GM21390 (cell line): ENCODE measurements around the gene PPP2R2C.

Experiments used
- ATAC-seq: cut with Tn5 transposase; IDR thresholded peaks from one replicate; pipeline ENCODE4 v1.9.1; 2021; ENCODE audit not compliant: unreplicated experiment

PPP2R2C gene

DNA sequence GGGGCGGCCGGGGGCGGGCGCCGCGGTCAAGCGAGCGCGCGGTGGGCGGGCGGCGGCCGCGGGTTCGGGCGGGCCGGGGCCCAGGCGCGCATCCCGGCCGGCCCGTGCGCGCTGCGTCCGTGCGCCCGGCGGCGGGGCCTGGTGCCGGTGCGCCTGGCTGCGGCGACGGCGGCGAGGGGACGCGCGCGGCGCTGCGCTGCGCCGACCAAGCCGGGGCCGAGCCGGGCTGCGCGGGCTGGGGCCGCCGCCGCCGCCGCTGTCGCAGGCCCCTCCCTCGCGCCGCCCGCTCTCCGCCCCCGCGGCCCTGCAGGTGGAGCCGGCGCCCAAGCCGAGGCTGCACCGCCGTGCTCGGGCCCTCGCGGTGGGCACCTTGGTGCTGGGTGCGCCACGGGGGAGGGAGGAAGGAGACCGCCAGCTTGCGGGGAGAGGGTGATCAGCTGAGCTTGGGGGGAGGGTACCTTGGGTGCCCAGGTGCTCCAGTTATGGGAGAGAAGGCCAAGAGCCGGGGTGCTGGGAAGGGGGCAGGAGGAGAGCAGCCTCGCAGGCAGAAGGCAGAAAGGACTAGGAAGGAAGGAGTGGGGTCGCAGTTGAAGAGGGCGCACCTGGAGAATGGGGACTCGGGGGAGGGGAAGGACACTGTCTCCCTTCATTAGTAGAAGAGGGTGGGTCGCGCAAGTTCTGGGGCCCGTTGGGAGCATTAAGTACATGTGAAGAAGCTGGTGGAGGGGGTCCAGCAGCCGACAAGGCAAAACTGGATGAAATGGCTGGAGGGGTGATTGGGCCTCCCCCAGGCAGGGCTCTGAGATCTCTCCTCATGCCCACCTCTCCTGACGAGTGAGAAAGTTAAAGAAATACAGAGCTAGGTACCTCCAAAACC is at the start of gene PPP2R2C:
Gene PPP2R2C, minus strand, starts transcription at position 228 of the 877 bp plus-strand sequence. CDS start 385 bp downstream, outside the sequence.
- no peak for ATAC-seq

DNA sequence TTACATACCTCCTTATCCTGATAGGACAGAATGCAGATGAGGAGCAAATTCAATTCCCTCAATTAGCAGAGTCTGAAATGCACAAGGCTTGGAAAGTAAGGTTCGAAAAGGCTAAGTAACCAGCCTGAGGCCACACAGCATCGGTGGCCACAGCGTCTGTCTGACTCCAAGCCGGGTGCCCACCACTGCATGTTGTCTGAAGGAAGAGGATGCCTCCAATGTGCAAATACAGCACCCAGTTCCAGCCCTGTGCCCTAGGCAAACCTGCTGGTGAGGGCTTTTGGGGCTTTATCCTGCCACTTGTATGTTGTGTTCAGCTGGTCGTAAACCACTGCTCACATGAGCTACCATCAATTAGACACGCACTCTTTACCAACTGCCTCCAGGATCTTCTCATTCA is 48.6 kb upstream of the PPP2R2C start:
- no peak for ATAC-seq

DNA sequence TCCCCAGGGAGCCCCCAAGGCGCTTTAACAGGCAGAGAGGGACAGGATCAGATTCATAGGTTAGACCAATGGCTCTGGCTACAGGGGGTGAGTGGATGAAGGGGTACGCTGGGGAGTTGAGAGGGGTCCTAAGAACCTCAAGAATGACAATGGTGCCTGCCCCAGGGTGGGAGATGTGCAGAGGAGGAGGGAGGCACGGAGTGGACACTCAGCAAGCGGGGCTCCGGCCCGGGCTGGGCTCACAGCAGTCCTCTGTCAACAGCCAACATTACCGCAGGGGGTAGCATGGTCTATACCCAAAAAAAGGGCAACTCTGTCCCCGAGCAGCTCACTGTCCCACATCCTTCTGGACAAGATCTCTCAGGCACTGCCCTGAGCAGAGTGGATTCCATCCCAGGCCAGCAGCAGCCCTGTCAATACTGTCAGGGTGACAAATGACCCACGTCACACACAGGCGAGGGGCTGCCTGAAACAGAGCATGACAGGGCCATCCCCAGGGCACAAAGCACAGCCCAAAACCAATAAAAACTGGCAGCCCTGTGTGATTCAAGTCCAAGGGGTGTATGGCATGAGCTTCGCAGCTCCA is 47.7 kb upstream of the PPP2R2C start:
- ATAC-seq, result no peak

GRCh38 chr4:6517171-6517570 is 44.8 kb upstream of the PPP2R2C start:
- no peak for ATAC-seq

- ATAC-seq, result no peak
Observed at GRCh38 chr4:6516762-6517161, 44.3 kb upstream of the PPP2R2C start.

GRCh38 chr4:6516281-6516680 is 43.9 kb upstream of the PPP2R2C start:
- no peak for ATAC-seq

GRCh38 chr4:6513678-6514077 is 41.3 kb upstream of the PPP2R2C start:
- ATAC-seq, result no peak

DNA sequence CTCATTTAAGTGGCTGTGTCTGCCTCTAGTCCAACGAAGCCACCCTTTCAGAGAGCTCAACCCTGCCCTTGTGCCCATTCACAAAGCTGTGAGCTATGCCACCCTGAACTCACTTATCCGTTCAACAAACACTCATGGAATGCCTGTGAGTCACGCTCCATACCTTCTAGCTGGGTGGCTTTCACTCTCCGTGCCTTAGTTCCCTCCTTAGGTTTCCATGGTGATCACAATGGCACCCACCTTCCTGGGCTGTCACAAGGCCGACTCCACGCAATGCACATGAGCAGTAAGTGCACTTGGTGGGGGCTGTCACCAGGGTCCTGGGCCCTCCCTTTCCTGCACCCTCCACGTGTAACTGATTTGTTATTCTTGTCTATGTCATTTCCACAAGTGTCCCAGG is 37.2 kb upstream of the PPP2R2C start:
- no peak for ATAC-seq

DNA sequence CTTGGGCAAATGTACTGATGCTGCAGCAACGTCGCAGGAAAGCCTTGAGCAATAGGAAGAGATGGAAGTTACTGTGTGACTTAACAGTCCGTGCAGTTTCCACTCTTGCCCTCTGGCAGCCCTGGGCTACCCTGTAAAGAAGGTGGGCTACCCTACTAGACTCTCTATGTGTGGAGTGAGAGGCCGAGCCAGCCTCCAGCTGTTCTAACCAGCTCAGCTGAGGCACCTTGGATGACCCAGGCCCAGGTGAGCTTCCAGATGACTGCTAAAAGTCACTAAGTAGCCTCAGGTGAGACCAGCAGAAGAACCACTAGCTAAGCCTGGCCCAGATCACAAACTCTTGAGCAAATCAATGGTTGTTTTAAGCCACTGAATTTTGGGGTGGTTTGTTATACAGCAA is 34.9 kb upstream of the PPP2R2C start:
- no peak for ATAC-seq

DNA sequence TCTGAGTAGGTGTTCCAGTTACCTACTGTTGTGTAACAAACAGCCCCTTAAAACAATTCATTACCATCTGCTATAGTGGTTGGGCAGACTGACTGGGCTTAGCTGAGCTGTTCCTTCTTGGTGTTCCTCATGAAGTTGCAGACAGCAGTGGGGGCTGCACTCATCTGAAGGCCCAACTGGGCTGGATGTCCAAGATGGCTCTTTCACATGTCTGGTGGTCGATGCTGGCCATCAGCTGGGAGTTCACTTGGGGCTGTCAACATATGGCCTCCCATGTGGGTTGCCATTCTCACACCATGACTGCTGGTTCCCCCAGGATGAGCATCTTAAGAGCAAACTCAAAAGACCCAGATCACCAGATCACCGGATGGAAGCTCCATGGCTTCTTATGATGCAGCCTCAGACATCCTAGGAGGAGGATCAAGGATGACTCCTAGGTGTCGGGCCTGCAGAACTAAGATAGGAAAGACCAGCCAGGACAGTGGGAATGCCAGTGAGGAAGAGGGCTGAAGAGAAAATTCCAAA is 34.3 kb upstream of the PPP2R2C start:
- no peak for ATAC-seq

DNA sequence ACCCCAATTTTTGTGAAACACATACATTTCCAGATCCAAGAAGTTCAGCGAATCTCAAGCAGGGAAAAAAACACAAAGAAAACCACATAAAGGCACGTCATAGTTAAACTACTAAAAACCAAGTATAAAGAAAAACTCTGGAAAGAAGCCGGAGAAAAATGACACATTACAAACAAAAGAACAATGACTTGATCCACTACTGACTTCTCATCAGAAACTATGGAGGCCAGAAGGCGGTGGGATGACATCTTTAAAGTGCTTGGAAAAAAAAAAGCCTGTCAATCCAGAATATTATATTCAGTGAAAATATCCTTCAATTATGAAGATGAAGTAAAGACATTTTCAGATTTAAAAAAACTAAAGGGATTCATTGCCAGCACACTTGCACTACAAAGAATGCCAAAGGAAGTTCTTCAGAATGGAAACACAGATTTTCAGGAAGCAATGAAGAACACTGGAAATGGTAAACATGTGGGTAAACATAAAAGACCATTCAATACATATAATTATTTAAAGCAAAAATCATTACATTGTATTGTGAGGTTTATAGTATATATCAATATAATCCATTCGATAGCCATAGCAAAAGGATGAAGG is 32.6 kb upstream of the PPP2R2C start:
- no peak for ATAC-seq

DNA sequence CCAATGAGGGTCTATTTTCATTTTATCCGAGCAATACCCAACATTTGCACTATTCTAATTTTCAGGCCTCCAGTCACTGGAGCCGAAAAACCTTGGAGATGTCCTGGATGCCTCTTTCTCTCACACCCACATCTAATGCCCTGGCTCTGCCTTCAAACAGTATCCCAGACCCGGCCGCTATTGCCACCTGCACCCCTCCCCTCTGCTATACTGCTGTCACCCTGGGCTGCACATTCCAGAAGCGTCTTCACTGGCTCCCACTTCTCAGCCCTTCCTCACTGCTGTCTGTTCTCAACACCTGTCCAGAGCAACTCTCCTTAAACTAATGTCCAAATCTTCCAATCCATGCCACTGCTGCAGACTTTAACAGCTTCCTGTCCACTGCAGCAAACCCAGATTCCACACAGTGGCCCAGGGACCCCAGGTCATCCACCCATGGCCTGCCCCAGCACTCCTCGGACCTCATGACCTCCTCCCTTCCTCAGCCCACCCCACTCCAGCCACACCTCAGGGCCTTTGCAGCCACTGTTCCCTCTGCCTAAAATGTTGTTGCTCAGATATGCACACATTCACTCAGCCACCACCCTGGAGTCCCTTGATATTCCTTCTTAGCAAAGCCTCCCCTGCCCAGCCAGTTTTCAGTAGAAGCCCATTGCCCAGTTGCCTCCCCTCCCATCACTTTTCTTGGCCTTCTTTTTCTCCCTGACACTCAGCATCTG is 30.5 kb upstream of the PPP2R2C start:
- no peak for ATAC-seq

DNA sequence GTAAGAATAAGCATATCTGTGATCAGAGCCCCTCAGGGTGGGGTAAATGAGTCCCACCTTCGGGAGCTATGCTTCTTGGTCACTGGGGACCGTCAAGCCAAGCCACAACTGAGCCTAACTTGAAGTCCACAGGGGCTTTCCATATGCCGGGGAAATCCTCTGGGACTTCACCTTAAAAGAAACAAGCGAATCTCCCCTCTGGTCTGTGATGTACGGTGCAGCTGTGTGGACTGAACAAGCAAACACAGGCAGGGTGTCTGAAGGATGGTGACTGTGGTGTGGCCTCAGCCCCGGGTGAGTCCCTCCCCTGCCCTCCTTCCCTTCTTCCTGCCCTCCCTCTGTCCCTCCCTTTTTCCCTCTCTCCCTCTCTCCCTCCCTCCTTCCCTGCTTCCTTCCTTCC is 29.7 kb upstream of the PPP2R2C start:
- ATAC-seq, result no peak

- no peak for ATAC-seq
Observed at GRCh38 chr4:6501171-6501570, 28.8 kb upstream of the PPP2R2C start.

GRCh38 chr4:6500481-6501140 is 28.2 kb upstream of the PPP2R2C start:
- ATAC-seq, result no peak

- no peak for ATAC-seq
Observed at GRCh38 chr4:6499238-6499600, 26.8 kb upstream of the PPP2R2C start.

- no peak for ATAC-seq
Observed at GRCh38 chr4:6498511-6499237, 26.3 kb upstream of the PPP2R2C start.

DNA sequence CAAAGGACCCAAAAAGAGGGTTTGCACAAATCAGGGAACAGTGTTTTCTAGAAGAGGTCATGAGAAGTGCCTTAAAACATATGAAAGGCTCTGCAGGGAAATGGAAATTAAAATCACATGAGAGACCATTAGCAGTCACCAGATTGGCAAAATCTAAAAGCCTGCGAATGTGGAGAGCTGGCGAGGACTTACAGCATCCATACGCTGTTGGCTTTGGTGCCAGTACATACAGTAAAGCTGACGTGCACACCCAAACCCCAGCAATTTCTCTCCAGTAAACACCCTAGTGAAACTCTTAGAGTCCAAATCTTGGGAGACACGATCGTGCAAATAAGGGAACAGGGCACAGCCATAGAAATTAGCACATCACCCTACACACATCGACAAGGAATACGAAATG is 25.4 kb upstream of the PPP2R2C start:
- ATAC-seq, result no peak

DNA sequence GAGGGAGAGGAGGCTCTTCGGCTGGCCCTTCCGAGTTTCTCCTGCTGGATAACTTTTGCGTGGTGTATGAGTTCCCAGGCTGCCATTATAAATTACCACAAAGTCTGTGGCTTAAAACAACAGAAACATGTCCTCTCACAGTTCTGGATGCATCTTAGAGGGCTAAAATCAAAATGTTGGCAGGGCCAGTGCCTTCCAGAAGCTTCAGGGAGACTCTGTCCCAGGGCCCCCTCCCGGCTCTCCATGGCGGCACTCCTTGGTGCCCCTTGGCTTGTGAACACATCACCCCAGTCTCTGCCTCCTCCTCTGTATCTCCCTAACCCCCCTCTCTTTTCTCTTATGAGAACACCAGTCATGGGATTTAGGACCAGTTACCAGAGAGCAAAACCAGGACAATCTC is 23.3 kb upstream of the PPP2R2C start:
- no peak for ATAC-seq

DNA sequence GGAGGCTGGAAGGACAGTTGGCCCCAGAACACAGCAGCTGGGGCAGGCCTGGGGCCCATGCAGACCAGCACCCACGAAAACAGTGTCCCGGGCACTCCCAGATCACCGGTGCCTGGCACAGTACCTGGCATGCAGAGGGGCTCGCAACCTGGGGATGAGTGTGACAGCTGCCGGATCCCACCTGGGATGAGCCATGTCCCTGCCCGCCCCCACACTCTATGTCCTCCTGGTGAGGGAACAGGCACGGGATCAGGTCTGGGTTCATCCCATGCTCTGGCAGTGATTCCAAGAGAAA is 22.8 kb upstream of the PPP2R2C start:
- ATAC-seq, result no peak
